Loucy (cell line): ENCODE measurements around the gene AKAP13.

ENCODE experiments used
- H2AFZ ChIP-seq: fragments of 200-600 bp; sonication (generic); 2 replicates; pipeline ENCODE4 v1.6.0; 2016; ENCODE audit warnings: antibody characterized with exemption, mild to moderate bottlenecking, low read length, moderate library complexity
- H3F3A ChIP-seq: fragments of 200-600 bp; 2 replicates; pipeline ENCODE4 v1.6.0; 2016; ENCODE audit warnings: antibody characterized with exemption, low read depth, mild to moderate bottlenecking
- H3K27me3 ChIP-seq: fragments of 200-600 bp; sonication (generic); 2 replicates; pipeline ENCODE4 v1.6.1; 2014; ENCODE audit warnings: low read length, mild to moderate bottlenecking; ENCODE audit not compliant: insufficient read depth, poor library complexity, severe bottlenecking
- H3K36me3 ChIP-seq: fragments of 200-600 bp; sonication (generic); 2 replicates; pipeline ENCODE4 v1.6.1; 2016; ENCODE audit warnings: low read length; ENCODE audit not compliant: insufficient read depth
- H3K4me1 ChIP-seq: fragments of 200-600 bp; sonication (generic); 2 replicates; pipeline ENCODE4 v1.5.1; 2014; ENCODE audit warnings: low read length, mild to moderate bottlenecking; ENCODE audit not compliant: insufficient read depth, poor library complexity, severe bottlenecking
- H3K4me2 ChIP-seq: fragments of 200-600 bp; sonication (generic); 2 replicates; pipeline ENCODE4 v1.6.0; 2014; ENCODE audit warnings: antibody characterized with exemption, low read length, low read depth, mild to moderate bottlenecking; ENCODE audit not compliant: poor library complexity, severe bottlenecking
- H3K4me3 ChIP-seq: fragments of 200-600 bp; sonication (generic); 2 replicates; pipeline ENCODE4 v1.5.1; 2014; ENCODE audit warnings: low read length, mild to moderate bottlenecking, mixed read lengths; ENCODE audit not compliant: poor library complexity, severe bottlenecking
- H3K79me2 ChIP-seq: fragments of 200-600 bp; sonication (generic); 2 replicates; pipeline ENCODE4 v1.6.1; 2014; ENCODE audit warnings: low read length; ENCODE audit not compliant: insufficient read depth
- H3K9ac ChIP-seq: fragments of 200-600 bp; sonication (generic); 2 replicates; pipeline ENCODE4 v1.6.0; 2014; ENCODE audit warnings: mild to moderate bottlenecking, low read depth, low read length, moderate library complexity; ENCODE audit not compliant: poor library complexity, severe bottlenecking
- H3K9me2 ChIP-seq: fragments of 200-600 bp; sonication (generic); replicated peaks from 2 replicates; pipeline ENCODE4 v1.6.1; 2016; ENCODE audit warnings: low read depth, low read length, mixed read lengths
- H3K9me3 ChIP-seq: fragments of 200-600 bp; sonication (generic); 2 replicates; pipeline ENCODE4 v1.6.1; 2014; ENCODE audit warnings: mild to moderate bottlenecking, antibody characterized with exemption, low read length, low read depth; ENCODE audit not compliant: insufficient read depth
- H4K20me1 ChIP-seq: fragments of 200-600 bp; sonication (generic); 2 replicates; pipeline ENCODE4 v1.6.0; 2014; ENCODE audit warnings: antibody characterized with exemption, low read length, mild to moderate bottlenecking; ENCODE audit not compliant: insufficient read depth, poor library complexity, severe bottlenecking
- EZH2phosphoT487 ChIP-seq: fragments of 200-600 bp; IDR thresholded peaks from 2 replicates; pipeline ENCODE4 v1.6.1; 2018; ENCODE audit warnings: antibody characterized with exemption, mild to moderate bottlenecking, moderate library complexity, borderline replicate concordance
- TF ChIP-seq, protein P1 (sequence below): fragments of 200-600 bp; sonication (generic); conservative IDR thresholded peaks from 2 replicates; pipeline ENCODE4 v1.5.1; 2014; ENCODE audit warnings: mild to moderate bottlenecking, antibody characterized with exemption, low read length

AKAP13 gene

DNA sequence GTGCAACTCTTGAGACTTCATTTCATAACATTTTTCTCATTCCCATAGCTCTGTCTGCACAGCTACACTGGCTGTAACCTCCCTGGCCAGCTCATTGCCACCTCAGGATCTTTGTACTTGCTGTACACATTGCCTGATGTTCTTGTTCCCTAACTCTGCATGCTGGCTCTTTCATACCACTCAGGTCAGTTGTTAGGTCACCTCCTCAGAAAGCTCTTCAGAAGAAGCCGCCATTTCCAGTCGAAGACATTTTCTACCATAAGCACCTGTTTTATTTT lies 176.2 kb downstream of the AKAP13 start:
- no peaks in the 10 kb centered on the region for H4K20me1 ChIP-seq
- H3K27me3 ChIP-seq = no peaks in the 10 kb centered on the region
- H3K9me3 ChIP-seq = no peaks in the 10 kb centered on the region
- no peak overlapping the region for H3K9ac ChIP-seq
- H3K9me2 ChIP-seq = no peaks in the 10 kb centered on the region
- H3K4me1 ChIP-seq = peaks cover 12% of the 10 kb centered on the region
- H3K4me3 ChIP-seq = no peak overlapping the region
- no peaks in the 10 kb centered on the region for H3K79me2 ChIP-seq
- TF ChIP-seq, protein P1, sequence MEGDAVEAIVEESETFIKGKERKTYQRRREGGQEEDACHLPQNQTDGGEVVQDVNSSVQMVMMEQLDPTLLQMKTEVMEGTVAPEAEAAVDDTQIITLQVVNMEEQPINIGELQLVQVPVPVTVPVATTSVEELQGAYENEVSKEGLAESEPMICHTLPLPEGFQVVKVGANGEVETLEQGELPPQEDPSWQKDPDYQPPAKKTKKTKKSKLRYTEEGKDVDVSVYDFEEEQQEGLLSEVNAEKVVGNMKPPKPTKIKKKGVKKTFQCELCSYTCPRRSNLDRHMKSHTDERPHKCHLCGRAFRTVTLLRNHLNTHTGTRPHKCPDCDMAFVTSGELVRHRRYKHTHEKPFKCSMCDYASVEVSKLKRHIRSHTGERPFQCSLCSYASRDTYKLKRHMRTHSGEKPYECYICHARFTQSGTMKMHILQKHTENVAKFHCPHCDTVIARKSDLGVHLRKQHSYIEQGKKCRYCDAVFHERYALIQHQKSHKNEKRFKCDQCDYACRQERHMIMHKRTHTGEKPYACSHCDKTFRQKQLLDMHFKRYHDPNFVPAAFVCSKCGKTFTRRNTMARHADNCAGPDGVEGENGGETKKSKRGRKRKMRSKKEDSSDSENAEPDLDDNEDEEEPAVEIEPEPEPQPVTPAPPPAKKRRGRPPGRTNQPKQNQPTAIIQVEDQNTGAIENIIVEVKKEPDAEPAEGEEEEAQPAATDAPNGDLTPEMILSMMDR = no peak
- no peak for TF ChIP-seq EZH2phosphoT487
- peaks cover 5% of the 10 kb centered on the region; the same call in 1 of the 2 replicates for H3F3A ChIP-seq
- no peak overlapping the region for H2AFZ ChIP-seq
- H3K36me3 ChIP-seq = peaks cover 5% of the 10 kb centered on the region; the same call in 1 of the 2 replicates
- no peak overlapping the region for H3K4me2 ChIP-seq

DNA sequence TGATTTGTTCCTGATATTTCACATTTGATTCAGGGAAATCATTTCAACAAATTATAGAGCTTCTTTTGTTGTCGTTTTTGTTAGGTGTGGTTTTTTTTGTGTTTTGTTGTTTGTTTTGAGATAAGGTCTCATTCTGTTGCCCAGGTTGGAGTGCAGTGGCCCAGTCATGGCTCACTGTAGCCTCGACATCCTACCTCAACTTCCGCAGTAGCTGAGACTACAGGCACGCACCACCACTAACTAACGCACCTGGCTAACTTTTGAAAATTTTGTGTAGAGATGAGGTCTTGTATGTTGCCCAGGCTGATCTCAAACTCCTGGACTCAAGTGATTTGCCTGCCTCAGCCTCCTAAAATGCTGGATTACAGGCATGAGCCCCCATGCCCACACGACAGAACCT lies 177.0 kb downstream of the AKAP13 start:
- H3K4me1 ChIP-seq = peaks cover 12% of the 10 kb centered on the region
- H3K9ac ChIP-seq = no peak overlapping the region
- TF ChIP-seq EZH2phosphoT487 = no peak
- TF ChIP-seq, protein P1 = no peak
- no peak overlapping the region for H3K4me3 ChIP-seq
- no peak overlapping the region for H3K4me2 ChIP-seq
- H3K79me2 ChIP-seq = no peaks in the 10 kb centered on the region
- peaks cover 5% of the 10 kb centered on the region; the same call in 1 of the 2 replicates for H3K36me3 ChIP-seq
- H3K9me3 ChIP-seq = no peaks in the 10 kb centered on the region
- no peaks in the 10 kb centered on the region for H3K27me3 ChIP-seq
- no peak overlapping the region for H2AFZ ChIP-seq
- no peaks in the 10 kb centered on the region for H3K9me2 ChIP-seq
- no peaks in the 10 kb centered on the region for H4K20me1 ChIP-seq
- H3F3A ChIP-seq = no peaks in the 10 kb centered on the region

GRCh38 chr15:85558848-85559247 lies 178.4 kb downstream of the AKAP13 start:
- Histone ChIP-seq H3K9ac (no peak overlapping the region), H3K36me3 (peaks cover under 1% of the 10 kb centered on the region; the same call in 1 of the 2 replicates), H2AFZ (no peak overlapping the region), H3K4me1 (peaks cover 15% of the 10 kb centered on the region), H3K79me2 (no peaks in the 10 kb centered on the region), H3K27me3 (no peaks in the 10 kb centered on the region), H3K9me2 (no peaks in the 10 kb centered on the region), H4K20me1 (no peaks in the 10 kb centered on the region), H3F3A (no peaks in the 10 kb centered on the region), H3K9me3 (no peaks in the 10 kb centered on the region), H3K4me2 (no peak overlapping the region), H3K4me3 (no peak overlapping the region)
- TF ChIP-seq EZH2phosphoT487 = no peak
- TF ChIP-seq, protein P1 = no peak
